CD14-positive monocyte (primary cell): Measurements from ENCODE around the gene PRAMEF15. TPM values are rescaled to one million over a fixed set of nuclear protein-coding genes. Genes with fewer than 3 reads are reported as not detected.
"Not testable (repeated sequence)": the region's sequence is repeated elsewhere in the genome, so short reads cannot be mapped to it uniquely, and the experiment has no call there.

Source experiments
- DNase-seq, 3 donors: peaks; one replicate each; pipeline ENCODE4 v3.0.0-alpha.2; 2011 to 2022
- H2AFZ ChIP-seq: 2 replicates; pipeline ENCODE4 v1.6.0; 2012; ENCODE audit warnings: mild to moderate bottlenecking, low read depth, low read length, inconsistent platforms; ENCODE audit not compliant: insufficient read depth, poor library complexity, severe bottlenecking
- H3K27ac ChIP-seq, 2 donors: 1 replicate in 1 of 2; 2 replicates in 1 of 2; pipeline ENCODE4 v1.5.1; 2012 to 2013; ENCODE audit warnings: low read length in 2 of 2, control low read depth in 1 of 2, inconsistent platforms in 1 of 2, low read depth in 1 of 2, mild to moderate bottlenecking in 1 of 2
- H3K27me3 ChIP-seq, 2 donors: one replicate each; pipeline versions ENCODE4 v1.6.0 to v1.6.1; 2011 to 2013; ENCODE audit warnings: low read length in 2 of 2; ENCODE audit not compliant: control insufficient read depth in 2 of 2, insufficient read depth in 2 of 2
- H3K36me3 ChIP-seq, 2 donors: replicated peaks in 1 of 2; 1 replicate in 1 of 2; 2 replicates in 1 of 2; pipeline versions ENCODE4 v1.5.1 to v1.6.1; 2012 to 2013; ENCODE audit warnings: low read length in 2 of 2, control low read depth in 1 of 2, inconsistent platforms in 1 of 2, mild to moderate bottlenecking in 1 of 2; ENCODE audit not compliant: insufficient read depth in 2 of 2, control insufficient read depth in 1 of 2
- H3K4me1 ChIP-seq, 2 donors: 1 replicate in 1 of 2; 2 replicates in 1 of 2; pipeline versions ENCODE4 v1.5.1 to v1.6.1; 2012 to 2013; ENCODE audit warnings: low read length in 2 of 2, control low read depth in 1 of 2, inconsistent platforms in 1 of 2, mild to moderate bottlenecking in 1 of 2, moderate library complexity in 1 of 2; ENCODE audit not compliant: insufficient read depth in 2 of 2, control insufficient read depth in 1 of 2
- H3K4me2 ChIP-seq: replicated peaks from 2 replicates; pipeline ENCODE3; 2012; ENCODE audit warnings: low read length, moderate library complexity, mild to moderate bottlenecking; ENCODE audit not compliant: poor library complexity, severe bottlenecking; ENCODE audit errors: extremely low read depth
- H3K4me3 ChIP-seq, 3 experiments: fragments of 200-600 bp in 1 of 3; sonication (generic) in 1 of 3; replicated peaks in 1 of 3; 1 replicate in 2 of 3; 2 replicates in 1 of 3; pipeline ENCODE4 v1.5.1; 2011 to 2013; ENCODE audit warnings: low read length in 3 of 3, mild to moderate bottlenecking in 3 of 3, control low read depth in 2 of 3, low read depth in 2 of 3, inconsistent platforms in 1 of 3, moderate library complexity in 1 of 3
- H3K79me2 ChIP-seq: 2 replicates; pipeline ENCODE4 v1.6.0; 2012; ENCODE audit warnings: mild to moderate bottlenecking, control low read depth, inconsistent platforms, low read length, moderate library complexity; ENCODE audit not compliant: insufficient read depth
- H3K9ac ChIP-seq: 2 replicates; pipeline ENCODE4 v1.6.0; 2017; ENCODE audit warnings: low read length, mild to moderate bottlenecking; ENCODE audit not compliant: insufficient read depth, poor library complexity, severe bottlenecking
- H3K9me3 ChIP-seq, 2 donors: replicated peaks in 1 of 2; 1 replicate in 1 of 2; 2 replicates in 1 of 2; pipeline versions ENCODE4 v1.5.1 to v1.6.1; 2012 to 2013; ENCODE audit warnings: low read length in 2 of 2, control low read depth in 1 of 2; ENCODE audit not compliant: control insufficient read depth in 1 of 2, insufficient read depth in 1 of 2
- H4K20me1 ChIP-seq: 2 replicates; pipeline ENCODE4 v1.6.0; 2012; ENCODE audit warnings: mild to moderate bottlenecking, low read length, control low read depth, moderate library complexity; ENCODE audit not compliant: insufficient read depth
- H3K27ac Mint-ChIP-seq, 7 donors: one replicate each; pipeline ENCODE4 v1.8.0; 2020; ENCODE audit warnings: mild to moderate bottlenecking in 7 of 7, mixed read lengths in 7 of 7, moderate library complexity in 6 of 7, inconsistent platforms in 2 of 7
- H3K27me3 Mint-ChIP-seq, 3 donors: one replicate each; pipeline ENCODE4 v1.8.0; 2021 to 2022; ENCODE audit warnings: low read depth in 3 of 3, mild to moderate bottlenecking in 3 of 3, mixed read lengths in 3 of 3, moderate library complexity in 3 of 3, inconsistent platforms in 1 of 3
- H3K36me3 Mint-ChIP-seq, 2 donors: one replicate each; pipeline ENCODE4 v1.8.0; 2020; ENCODE audit warnings: mixed read lengths in 2 of 2, inconsistent platforms in 1 of 2, mild to moderate bottlenecking in 1 of 2
- H3K4me1 Mint-ChIP-seq: one replicate; pipeline ENCODE4 v1.8.0; 2020; ENCODE audit warnings: mild to moderate bottlenecking, mixed read lengths
- H3K4me3 Mint-ChIP-seq, 2 donors: one replicate each; pipeline ENCODE4 v1.8.0; 2020; ENCODE audit warnings: mild to moderate bottlenecking in 2 of 2, mixed read lengths in 2 of 2, moderate library complexity in 1 of 2
- H3K9me3 Mint-ChIP-seq, 7 donors: one replicate each; pipeline ENCODE4 v1.8.0; 2020 to 2022; ENCODE audit warnings: mixed read lengths in 7 of 7, mild to moderate bottlenecking in 6 of 7, moderate library complexity in 6 of 7, inconsistent platforms in 2 of 7
- WGBS: methylation state at CpG from one replicate; pipeline ENCODE4 v1.1.5; 2013; ENCODE audit warnings: missing lambda C conversion rate; ENCODE audit not compliant: insufficient coverage; 5-methylcytosine and 5-hydroxymethylcytosine counted together
- intact Hi-C, 2 donors: fragments of 100-400 bp; cut with micrococcal nuclease; formaldehyde crosslinking; loops; one replicate each; pipeline versions ENCODE4 v1.15.0 to v1.15.1; 2023
- polyA plus RNA-seq, 3 donors: library from polyadenylated mRNA; depleted of rRNA in 1 of 3; unstranded in 2 of 3; stranded (reverse) in 1 of 3; fragments of 300-500 nt in 2 of 3; fragments of >200 nt in 1 of 3; fragmentation: Illumina TruSeq in 2 of 3; gene quantifications; 1 replicate in 2 of 3; 2 replicates in 1 of 3; pipeline ENCODE4 v1.2.3, GENCODE V29; 2012 to 2021

The PRAMEF15 gene
- polyA plus RNA-seq, 3 donors = not detected

DNA sequence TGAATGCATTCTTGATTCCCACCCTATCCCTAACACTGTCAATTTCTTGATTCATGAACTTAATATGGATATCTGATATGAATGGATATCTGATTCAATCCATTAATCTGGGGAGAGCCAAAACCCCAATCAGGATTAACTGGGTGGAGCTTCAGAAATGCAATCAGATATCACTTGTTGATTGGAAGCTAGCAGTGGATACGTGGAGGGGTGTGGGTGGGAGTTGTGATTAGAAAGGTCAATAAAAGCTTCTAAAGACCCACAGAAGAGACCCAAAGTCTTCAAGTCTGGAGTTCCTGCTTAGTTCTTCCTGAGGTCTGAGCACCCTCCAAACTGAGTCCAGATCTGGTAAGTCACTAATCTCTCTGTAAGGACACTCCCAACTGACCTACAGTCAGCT, 12.1 kb upstream of the PRAMEF15 start, which contains the start of gene PRAMEF33:
Gene PRAMEF33, plus strand, starts transcription at position 301 of the 400 bp plus-strand sequence. CDS start 2,416 bp downstream, outside the sequence.
- H3K4me2 ChIP-seq, H3K27ac Mint-ChIP-seq, H3K27me3 Mint-ChIP-seq, H3K27ac ChIP-seq, H3K9me3 Mint-ChIP-seq, H3K79me2 ChIP-seq, H3K4me1 ChIP-seq, H3K9ac ChIP-seq, H2AFZ ChIP-seq, H3K9me3 ChIP-seq, DNase-seq, H3K4me3 Mint-ChIP-seq, H4K20me1 ChIP-seq, intact Hi-C loops, H3K27me3 ChIP-seq, H3K4me3 ChIP-seq, H3K36me3 ChIP-seq, H3K4me1 Mint-ChIP-seq, H3K36me3 Mint-ChIP-seq: not testable (repeated sequence)
- WGBS = no CpG with 5 or more reads among the region's 1 CpG

DNA sequence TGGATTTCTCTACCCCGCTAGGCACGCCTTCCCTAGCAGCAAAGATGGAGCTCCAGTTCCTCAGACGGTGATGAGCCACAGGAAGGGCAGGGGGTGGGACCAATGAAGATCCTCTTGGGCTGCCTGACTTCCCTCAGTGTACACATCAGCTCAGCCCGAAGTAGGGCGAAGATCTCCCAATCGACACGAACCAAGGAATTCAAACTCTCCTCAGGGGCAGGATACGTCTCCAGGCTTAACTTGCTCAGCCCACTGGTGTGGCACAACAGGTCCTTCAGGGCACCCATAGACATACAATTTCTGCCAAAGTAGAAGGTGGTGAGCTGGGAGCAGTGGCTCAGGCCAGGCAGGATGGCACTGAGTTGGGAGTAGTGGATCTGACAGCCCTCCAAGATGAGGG, 27.1 kb downstream of the PRAMEF15 start:
- peak overlapping the region in 1 of 7 donors; percentile 61 for H3K27ac Mint-ChIP-seq

GRCh38 chr1:13347034-13347433, 31.7 kb downstream of the PRAMEF15 start, which contains the start of gene PRAMEF14:
Gene PRAMEF14 (minus strand): TSS chr1:13347134. CDS start chr1:13345314, 1,820 bp downstream.
- H2AFZ ChIP-seq, H3K4me3 Mint-ChIP-seq, H3K27ac Mint-ChIP-seq, H3K36me3 ChIP-seq, H3K27me3 ChIP-seq, H3K9me3 ChIP-seq, H3K4me1 ChIP-seq, H3K9ac ChIP-seq, H3K4me3 ChIP-seq, intact Hi-C loops, DNase-seq, H4K20me1 ChIP-seq, H3K79me2 ChIP-seq, H3K4me2 ChIP-seq, H3K9me3 Mint-ChIP-seq, H3K27ac ChIP-seq, H3K4me1 Mint-ChIP-seq, H3K36me3 Mint-ChIP-seq, H3K27me3 Mint-ChIP-seq: not testable (repeated sequence)
- WGBS = no CpG with 5 or more reads among the region's 7 CpGs

More for the DNA sequence above, 27.1 kb downstream of the PRAMEF15 start:
- H3K9ac ChIP-seq, H3K4me1 ChIP-seq, H2AFZ ChIP-seq, intact Hi-C loops, H3K4me1 Mint-ChIP-seq, H3K9me3 ChIP-seq, H3K27me3 ChIP-seq, H3K27me3 Mint-ChIP-seq, H3K27ac ChIP-seq, DNase-seq, H3K79me2 ChIP-seq, H4K20me1 ChIP-seq, H3K36me3 Mint-ChIP-seq, H3K4me3 ChIP-seq, H3K4me3 Mint-ChIP-seq, H3K36me3 ChIP-seq, H3K4me2 ChIP-seq, H3K9me3 Mint-ChIP-seq: not testable (repeated sequence)
- WGBS = no CpG with 5 or more reads among the region's 8 CpGs

GRCh38 chr1:13353476-13353875, 38.1 kb downstream of the PRAMEF15 start:
- DNase-seq, H3K27me3 Mint-ChIP-seq, H3K4me3 Mint-ChIP-seq, H3K4me1 ChIP-seq, H3K9ac ChIP-seq, H3K9me3 ChIP-seq, H2AFZ ChIP-seq, H3K4me1 Mint-ChIP-seq, intact Hi-C loops, H3K4me2 ChIP-seq, H3K36me3 ChIP-seq, H3K27ac ChIP-seq, H3K27ac Mint-ChIP-seq, H3K36me3 Mint-ChIP-seq, H4K20me1 ChIP-seq, H3K27me3 ChIP-seq, H3K79me2 ChIP-seq, H3K4me3 ChIP-seq: not testable (repeated sequence)
- no CpG with 5 or more reads among the region's 8 CpGs for WGBS
- peaks cover 0 to 12% (median 7%) of the 10 kb centered on the region in 7 donors for H3K9me3 Mint-ChIP-seq
